Suprapubic skin (tissue), 4 donors: ENCODE results near the gene GRIN2A.

Experiments used
- CTCF ChIP-seq, 2 donors: fragments of 200-600 bp in 1 of 2; fragments of 450-650 bp in 1 of 2; sonication (generic) in 1 of 2; IDR thresholded peaks; one replicate each; pipeline ENCODE4 v1.5.1; 2016 to 2019; ENCODE audit warnings: antibody characterized with exemption in 2 of 2, mild to moderate bottlenecking in 1 of 2, moderate library complexity in 1 of 2
- EP300 ChIP-seq: sonication (generic); formaldehyde crosslinking; IDR thresholded peaks from one replicate; pipeline ENCODE4 v1.6.1; 2017; ENCODE audit warnings: antibody characterized with exemption
- POLR2A ChIP-seq, 2 donors: fragments of 450-650 bp; IDR thresholded peaks; one replicate each; pipeline ENCODE4 v1.6.1; 2017; ENCODE audit warnings: antibody characterized with exemption in 2 of 2, mild to moderate bottlenecking in 2 of 2, moderate library complexity in 2 of 2
- POLR2AphosphoS5 ChIP-seq, 3 donors: sonication (generic); formaldehyde crosslinking; IDR thresholded peaks; one replicate each; pipeline ENCODE4 v1.6.1; 2017; ENCODE audit warnings: antibody characterized with exemption in 3 of 3

- TF ChIP-seq CTCF (IDR thresholded peaks at IDR 0.05): no peak
- TF ChIP-seq POLR2A (IDR thresholded peaks at IDR 0.05): no peak
- TF ChIP-seq POLR2AphosphoS5 (IDR thresholded peaks at IDR 0.05): no peak
- TF ChIP-seq EP300: no peak
Measured at GRCh38 chr16:9898124-9898523, 284.1 kb downstream of the GRIN2A start.
